Measurements from ENCODE around the gene METTL26.
A peak's percentile ranks its signal among the peaks of the same experiment; 100 is the strongest.

Gene METTL26

GRCh38 chr16:595942-596735 lies 40.0 kb downstream of the METTL26 start:
- DNase-seq (ENCODE audit: low read depth) = no peak

- no peak for DNase-seq (ENCODE audit: low read depth)
Observed at GRCh38 chr16:595094-595528, 41.0 kb downstream of the METTL26 start.

- no peak for DNase-seq (ENCODE audit: low read depth)
Observed at GRCh38 chr16:593807-594206, 42.3 kb downstream of the METTL26 start.

- DNase-seq (ENCODE audit: low read depth) = no peak
Observed at GRCh38 chr16:593406-593805, 42.7 kb downstream of the METTL26 start.

GRCh38 chr16:592518-593306 lies 43.4 kb downstream of the METTL26 start:
- no peak for DNase-seq (ENCODE audit: low read depth)

GRCh38 chr16:591892-592517 lies 44.1 kb downstream of the METTL26 start:
- DNase-seq (ENCODE audit: low read depth) = no peak

- DNase-seq (ENCODE audit: low read depth) = no peak
Observed at GRCh38 chr16:591231-591630, 44.9 kb downstream of the METTL26 start.

GRCh38 chr16:590815-591200 lies 45.3 kb downstream of the METTL26 start:
- no peak for DNase-seq (ENCODE audit: low read depth)

GRCh38 chr16:590188-590814 lies 45.8 kb downstream of the METTL26 start:
- no peak for DNase-seq (ENCODE audit: low read depth)

GRCh38 chr16:589658-590187 lies 46.4 kb downstream of the METTL26 start, which contains the start of gene RAB40C:
Gene RAB40C (plus strand): TSS chr16:590066. CDS start chr16:590292, 226 bp downstream.
- DNase-seq (ENCODE audit: low read depth) = peak; percentile 99

- DNase-seq (ENCODE audit: low read depth) = peak; percentile 96
Observed at GRCh38 chr16:588889-589657, 47.0 kb downstream of the METTL26 start.

GRCh38 chr16:588639-588888 lies 47.5 kb downstream of the METTL26 start:
- DNase-seq (ENCODE audit: low read depth) = peak; percentile 44

- DNase-seq (ENCODE audit: low read depth) = no peak
Observed at GRCh38 chr16:586645-587590, 49.2 kb downstream of the METTL26 start.

GRCh38 chr16:586047-586644 lies 50.0 kb downstream of the METTL26 start:
- DNase-seq (ENCODE audit: low read depth) = no peak

- no peak for DNase-seq (ENCODE audit: low read depth)
Observed at GRCh38 chr16:585351-585750, 50.8 kb downstream of the METTL26 start.
